Activated CD8-positive, alpha-beta memory T cell treated with anti-CD3 and anti-CD28 coated beads, Interleukin-2, amount 50 U/mL, for 48 hours (primary cell): ENCODE results near the gene GTF3C2.
"Not testable (repeated sequence)": the region's sequence is repeated elsewhere in the genome, so short reads cannot be mapped to it uniquely, and the experiment has no call there.

Experiments
- DNase-seq: peaks from one replicate; pipeline ENCODE4 v3.0.0-alpha.2; 2020

GTF3C2 gene

GRCh38 chr2:27370816-27371620 lies 14.5 kb upstream of the GTF3C2 start:
- DNase-seq = peak; percentile 78

- peak; percentile 99 for DNase-seq
Measured at GRCh38 chr2:27370026-27370815, 13.7 kb upstream of the GTF3C2 start, which contains the start of the genes EIF2B4 and SNX17. Gene EIF2B4 (minus strand): TSS chr2:27370338. CDS start chr2:27370314, 24 bp downstream. Gene SNX17 (plus strand): TSS chr2:27370616. CDS start chr2:27370744, 128 bp downstream.

- no peak for DNase-seq
Measured at GRCh38 chr2:27369471-27370025, 13.0 kb upstream of the GTF3C2 start.

- DNase-seq = no peak
Measured at GRCh38 chr2:27363933-27364332, 7.4 kb upstream of the GTF3C2 start.

GRCh38 chr2:27362678-27363420 lies 6.3 kb upstream of the GTF3C2 start:
- DNase-seq = no peak

GRCh38 chr2:27356056-27356381 lies 545 bp downstream of the GTF3C2 start:
- DNase-seq = no peak

- no peak for DNase-seq
Measured at GRCh38 chr2:27354597-27354927, 2.0 kb downstream of the GTF3C2 start.

- DNase-seq = no peak
Measured at GRCh38 chr2:27353762-27354596, 2.6 kb downstream of the GTF3C2 start.

- not testable (repeated sequence) for DNase-seq
Measured at GRCh38 chr2:27353386-27353761, 3.2 kb downstream of the GTF3C2 start.

- DNase-seq = no peak
Measured at GRCh38 chr2:27351802-27352598, 4.6 kb downstream of the GTF3C2 start.

- DNase-seq = no peak
Measured at GRCh38 chr2:27350106-27350693, 6.4 kb downstream of the GTF3C2 start.

- no peak for DNase-seq
Measured at GRCh38 chr2:27347641-27348040, 8.9 kb downstream of the GTF3C2 start.

GRCh38 chr2:27336173-27336572 lies 20.4 kb downstream of the GTF3C2 start:
- no peak for DNase-seq

- DNase-seq = no peak
Measured at GRCh38 chr2:27335311-27335710, 21.3 kb downstream of the GTF3C2 start.

GRCh38 chr2:27324720-27325119 lies 31.8 kb downstream of the GTF3C2 start:
- no peak for DNase-seq

- DNase-seq = no peak
Measured at GRCh38 chr2:27323596-27324285, 32.8 kb downstream of the GTF3C2 start.

GRCh38 chr2:27322766-27323595 lies 33.6 kb downstream of the GTF3C2 start, which contains the start of gene MPV17:
Gene MPV17 (minus strand): TSS chr2:27323097. CDS start chr2:27322517, 580 bp downstream.
- peak; percentile 91 for DNase-seq

GRCh38 chr2:27322301-27322765 lies 34.2 kb downstream of the GTF3C2 start:
- peak; percentile 63 for DNase-seq

- DNase-seq = no peak
Measured at GRCh38 chr2:27320958-27321543, 35.5 kb downstream of the GTF3C2 start.
